GM18499 (cell line): ENCODE results near the gene KRTAP12-2.
"Not testable (repeated sequence)": the region's sequence is repeated elsewhere in the genome, so short reads cannot be mapped to it uniquely, and the experiment has no call there.

Experiments used
- ATAC-seq: cut with Tn5 transposase; IDR thresholded peaks from one replicate; pipeline ENCODE4 v1.9.1; 2021; ENCODE audit warnings: moderate number of reproducible peaks; ENCODE audit not compliant: insufficient read depth, unreplicated experiment

The KRTAP12-2 gene

DNA sequence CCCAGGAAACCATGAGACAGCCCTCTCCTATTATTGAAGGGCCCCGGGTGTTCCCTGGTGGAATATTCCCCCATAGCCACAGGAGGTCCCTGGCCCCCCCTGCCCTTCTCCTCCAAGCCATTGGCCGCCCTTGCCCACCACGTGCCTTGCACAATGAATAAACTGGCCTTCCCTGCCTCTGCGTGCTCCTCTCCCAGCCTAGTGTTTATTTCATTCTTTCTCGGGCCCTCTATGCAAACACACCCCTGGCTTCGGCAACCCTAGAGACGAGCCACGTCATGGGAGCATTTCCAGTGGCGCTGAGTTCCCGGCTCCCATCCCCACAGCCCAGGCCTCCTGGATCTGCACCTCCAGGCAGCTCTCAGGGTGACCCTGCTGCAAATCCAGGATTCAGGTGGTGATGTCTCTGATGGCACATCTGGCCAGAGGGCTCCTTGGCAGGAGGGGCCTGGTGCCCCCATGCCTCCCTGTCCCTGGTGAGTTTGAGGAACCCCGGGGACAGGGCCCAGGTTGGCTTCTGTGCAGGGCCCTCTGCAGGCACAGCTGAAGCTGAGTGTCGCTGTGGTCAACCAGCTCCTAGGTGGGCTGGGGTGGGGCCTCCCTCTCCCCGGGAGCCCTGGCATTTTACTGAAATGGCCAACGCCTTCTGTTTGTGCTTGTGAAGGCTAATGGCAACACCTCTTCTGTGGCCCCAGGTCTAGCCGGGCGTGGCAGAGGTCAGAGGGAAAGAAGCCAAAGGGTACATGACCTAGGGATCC, 36.4 kb upstream of the KRTAP12-2 start:
- ATAC-seq: no peak

GRCh38 chr21:44702111-44702972, 35.6 kb upstream of the KRTAP12-2 start:
- ATAC-seq: no peak

DNA sequence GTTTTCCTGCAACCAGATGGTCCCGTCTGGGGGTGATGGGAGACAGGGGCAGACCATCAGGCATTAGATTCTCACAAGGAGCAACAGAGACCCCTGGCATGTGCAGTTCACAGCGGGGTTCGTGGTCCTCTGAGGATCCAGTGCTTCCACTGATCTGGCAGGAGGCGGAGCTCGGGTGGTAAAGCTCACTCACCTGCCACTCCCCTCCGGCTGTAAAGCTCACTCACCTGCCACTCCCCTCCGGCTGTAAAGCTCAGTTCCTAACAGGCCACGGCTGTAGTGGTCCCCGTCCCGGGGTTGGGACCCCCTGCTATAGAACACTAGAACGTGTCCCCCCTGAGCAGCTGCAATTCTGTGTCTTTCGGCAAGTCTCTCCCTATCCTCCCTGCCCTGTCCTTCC, 34.8 kb upstream of the KRTAP12-2 start:
- ATAC-seq: no peak

DNA sequence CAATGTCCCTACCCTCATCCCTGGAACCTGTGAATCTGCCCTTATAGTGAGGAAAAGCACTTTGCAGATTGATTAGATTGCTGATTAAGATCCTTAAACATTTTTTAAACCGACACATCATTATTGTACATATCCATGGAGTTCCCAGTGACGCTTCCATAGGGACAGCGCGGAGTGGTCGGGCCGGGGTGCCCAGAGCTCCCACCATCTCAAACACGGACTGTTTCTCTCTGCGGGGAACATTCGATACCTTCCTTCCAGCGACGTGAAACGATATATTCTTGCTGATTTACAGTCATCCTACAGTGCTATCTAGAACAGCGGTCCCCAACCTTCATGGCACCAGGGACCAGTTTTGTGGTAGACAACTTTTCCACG, 34.3 kb upstream of the KRTAP12-2 start:
- ATAC-seq: no peak

GRCh38 chr21:44700101-44701022, 33.6 kb upstream of the KRTAP12-2 start:
- no peak for ATAC-seq

GRCh38 chr21:44699502-44700001, 32.8 kb upstream of the KRTAP12-2 start:
- ATAC-seq: no peak

GRCh38 chr21:44697811-44698734, 31.3 kb upstream of the KRTAP12-2 start:
- ATAC-seq: no peak

- not testable (repeated sequence) for ATAC-seq
Observed at GRCh38 chr21:44697172-44697810, 30.6 kb upstream of the KRTAP12-2 start, which contains the start of gene KRTAP10-12. Gene KRTAP10-12, plus strand, starts transcription at chr21:44697172. Its CDS starts 30 bp downstream, at chr21:44697202.

- ATAC-seq: no peak
Observed at GRCh38 chr21:44696572-44696971, 29.8 kb upstream of the KRTAP12-2 start.

- no peak for ATAC-seq
Observed at GRCh38 chr21:44695641-44696040, 28.9 kb upstream of the KRTAP12-2 start.

DNA sequence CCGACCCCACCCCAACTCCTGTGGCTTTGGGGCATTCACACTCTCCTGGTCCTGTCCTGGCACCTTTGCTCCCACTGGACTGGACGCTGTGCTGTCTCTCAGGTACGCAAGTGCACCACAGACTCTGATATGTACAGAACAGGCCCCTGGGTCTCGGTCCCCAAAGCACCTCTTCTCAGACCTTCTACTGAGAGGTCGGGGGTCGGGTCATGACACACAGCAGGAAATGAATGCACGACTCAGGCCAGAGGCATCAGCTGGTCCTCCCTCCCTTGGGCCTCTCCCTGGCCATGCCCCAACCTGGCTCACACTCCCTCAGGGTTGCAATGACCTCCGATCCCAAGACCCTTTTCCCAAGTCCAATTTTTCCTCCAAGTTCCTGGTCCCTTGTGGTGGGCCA, 28.5 kb upstream of the KRTAP12-2 start:
- ATAC-seq: no peak

DNA sequence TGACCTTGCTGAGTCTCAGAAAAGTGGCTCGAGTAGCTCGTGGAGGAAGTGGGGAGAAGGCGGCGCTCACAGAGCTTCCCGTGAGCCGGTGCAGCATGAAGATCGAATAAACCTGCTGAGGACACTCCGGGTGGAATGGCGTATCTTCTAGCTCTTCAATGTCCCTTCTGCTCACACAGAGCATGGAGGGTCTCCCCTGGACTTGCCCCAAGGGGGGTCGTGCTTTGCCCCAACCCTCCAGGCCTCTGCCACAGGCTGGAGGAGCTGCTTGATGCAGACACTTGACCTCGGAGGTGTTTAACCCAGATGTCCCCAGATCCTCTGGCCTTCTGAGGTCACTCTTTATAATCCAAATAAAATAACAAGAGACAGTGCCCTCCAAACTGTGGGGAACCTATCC, 28.0 kb upstream of the KRTAP12-2 start:
- ATAC-seq: no peak

DNA sequence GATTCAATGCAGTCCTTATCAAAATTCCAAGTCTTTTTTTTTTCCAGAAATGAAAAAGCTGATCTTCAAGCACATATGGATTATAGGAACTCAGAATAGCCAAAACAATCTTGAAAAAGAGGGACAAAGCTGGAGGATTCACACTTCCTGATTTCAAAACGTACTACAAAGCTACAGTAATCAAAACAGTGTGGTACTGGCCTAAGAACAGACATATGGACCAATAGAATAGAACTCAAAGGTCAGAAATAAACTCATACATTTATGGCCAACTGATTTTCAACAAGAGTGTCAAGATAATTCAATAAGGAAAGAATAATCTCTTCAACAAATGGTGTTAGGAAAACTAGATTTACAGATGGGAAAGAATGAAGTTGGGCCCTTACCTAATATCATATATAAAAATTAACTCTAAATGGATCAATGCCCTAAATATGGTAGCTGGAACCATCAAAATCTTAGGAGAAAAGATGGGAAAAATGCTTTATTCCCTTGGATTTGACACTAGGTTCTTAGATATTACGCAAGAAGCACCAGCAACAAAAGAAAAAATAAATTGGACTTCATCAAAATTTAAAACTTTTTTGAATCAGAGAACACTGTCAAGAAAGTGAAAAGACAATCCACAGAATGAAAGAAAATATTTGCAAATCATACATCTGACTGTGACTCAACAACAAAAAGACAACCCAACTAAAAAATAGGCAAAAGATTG, 26.2 kb upstream of the KRTAP12-2 start:
- no peak for ATAC-seq

- no peak for ATAC-seq
Observed at GRCh38 chr21:44691686-44692085, 25.0 kb upstream of the KRTAP12-2 start.

DNA sequence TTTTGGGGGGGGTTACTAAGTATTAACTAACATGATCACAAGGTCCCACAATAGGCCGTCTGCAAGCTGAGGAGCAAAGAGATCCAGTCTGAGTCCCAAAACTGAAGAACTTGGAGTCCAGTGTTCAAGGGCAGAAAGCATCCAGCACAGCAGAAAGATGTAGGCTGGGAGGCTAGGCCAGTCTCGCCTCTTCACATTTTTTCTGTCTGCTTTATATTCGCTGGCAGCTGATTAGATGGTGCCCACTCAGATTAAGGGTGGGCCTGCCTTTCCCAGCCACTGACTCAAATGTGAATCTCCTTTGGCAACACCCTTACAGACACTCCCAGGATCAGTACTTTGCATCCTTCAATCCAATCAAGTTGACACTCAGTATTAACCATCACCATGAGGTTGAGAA, 23.0 kb upstream of the KRTAP12-2 start:
- ATAC-seq: not testable (repeated sequence)

- no peak for ATAC-seq
Observed at GRCh38 chr21:44687671-44688070, 20.9 kb upstream of the KRTAP12-2 start.

GRCh38 chr21:44686843-44687561, 20.3 kb upstream of the KRTAP12-2 start:
- ATAC-seq: no peak
